ENCODE results near the gene ACTR3. TPM values are rescaled to one million over a fixed set of nuclear protein-coding genes. Genes with fewer than 3 reads are reported as not detected.

The ACTR3 gene
- polyA plus RNA-seq, 1 donor from 2014 or later: 255 TPM

DNA sequence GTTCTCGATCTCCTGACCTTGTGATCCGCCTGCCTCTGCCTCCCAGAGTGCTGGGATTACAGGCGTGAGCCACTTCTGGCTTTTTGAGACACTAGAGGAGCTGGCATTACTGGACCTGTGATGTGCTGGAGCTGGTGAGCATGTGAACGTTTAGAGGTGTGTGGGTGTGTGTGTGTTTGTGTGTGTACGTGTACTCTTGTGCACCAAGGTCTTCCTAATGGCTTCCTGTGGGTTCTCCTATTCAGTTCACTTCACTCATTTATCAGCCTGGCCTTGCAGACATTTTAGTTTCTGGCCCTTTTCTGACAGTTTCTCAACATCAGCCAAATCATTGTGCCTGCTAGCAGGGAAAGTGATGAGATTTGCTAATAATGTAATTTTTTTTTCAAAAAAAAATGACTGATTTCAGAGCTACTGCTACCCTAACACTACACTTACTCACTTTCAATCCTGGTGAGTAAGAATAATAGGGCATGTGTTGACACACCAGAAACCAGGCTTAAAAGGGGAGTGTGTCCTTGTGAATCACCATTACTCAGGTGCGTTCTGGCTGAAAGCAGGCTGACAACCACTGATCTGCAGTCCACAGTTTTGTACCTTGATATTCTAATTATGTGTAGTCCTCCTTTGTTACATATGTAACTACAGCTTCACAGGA lies 41.0 kb upstream of the ACTR3 start:
- TF ChIP-seq EP300 (conservative IDR thresholded peaks at IDR 0.05; ENCODE audit: poor library complexity, severe bottlenecking): no peak
- no peak for TF ChIP-seq TAF1 (IDR thresholded peaks at IDR 0.05; ENCODE audit: low read depth)
- TF ChIP-seq, protein P1, sequence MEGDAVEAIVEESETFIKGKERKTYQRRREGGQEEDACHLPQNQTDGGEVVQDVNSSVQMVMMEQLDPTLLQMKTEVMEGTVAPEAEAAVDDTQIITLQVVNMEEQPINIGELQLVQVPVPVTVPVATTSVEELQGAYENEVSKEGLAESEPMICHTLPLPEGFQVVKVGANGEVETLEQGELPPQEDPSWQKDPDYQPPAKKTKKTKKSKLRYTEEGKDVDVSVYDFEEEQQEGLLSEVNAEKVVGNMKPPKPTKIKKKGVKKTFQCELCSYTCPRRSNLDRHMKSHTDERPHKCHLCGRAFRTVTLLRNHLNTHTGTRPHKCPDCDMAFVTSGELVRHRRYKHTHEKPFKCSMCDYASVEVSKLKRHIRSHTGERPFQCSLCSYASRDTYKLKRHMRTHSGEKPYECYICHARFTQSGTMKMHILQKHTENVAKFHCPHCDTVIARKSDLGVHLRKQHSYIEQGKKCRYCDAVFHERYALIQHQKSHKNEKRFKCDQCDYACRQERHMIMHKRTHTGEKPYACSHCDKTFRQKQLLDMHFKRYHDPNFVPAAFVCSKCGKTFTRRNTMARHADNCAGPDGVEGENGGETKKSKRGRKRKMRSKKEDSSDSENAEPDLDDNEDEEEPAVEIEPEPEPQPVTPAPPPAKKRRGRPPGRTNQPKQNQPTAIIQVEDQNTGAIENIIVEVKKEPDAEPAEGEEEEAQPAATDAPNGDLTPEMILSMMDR (IDR thresholded peaks at IDR 0.05; ENCODE audit: poor library complexity, severe bottlenecking): no peak
- TF ChIP-seq POLR2AphosphoS5 (IDR thresholded peaks at IDR 0.05): no peak
- no peak for TF ChIP-seq EZH2 (IDR thresholded peaks at IDR 0.05; ENCODE audit: borderline replicate concordance, insufficient read depth, low read length, poor library complexity, severe bottlenecking)
- no peak for TF ChIP-seq MXI1 (conservative IDR thresholded peaks at IDR 0.05; ENCODE audit: poor library complexity, severe bottlenecking)
- TF ChIP-seq RAD21 (conservative IDR thresholded peaks at IDR 0.05): no peak
- TF ChIP-seq SMC3 (conservative IDR thresholded peaks at IDR 0.05; ENCODE audit: poor library complexity): no peak
- TF ChIP-seq, protein P2, sequence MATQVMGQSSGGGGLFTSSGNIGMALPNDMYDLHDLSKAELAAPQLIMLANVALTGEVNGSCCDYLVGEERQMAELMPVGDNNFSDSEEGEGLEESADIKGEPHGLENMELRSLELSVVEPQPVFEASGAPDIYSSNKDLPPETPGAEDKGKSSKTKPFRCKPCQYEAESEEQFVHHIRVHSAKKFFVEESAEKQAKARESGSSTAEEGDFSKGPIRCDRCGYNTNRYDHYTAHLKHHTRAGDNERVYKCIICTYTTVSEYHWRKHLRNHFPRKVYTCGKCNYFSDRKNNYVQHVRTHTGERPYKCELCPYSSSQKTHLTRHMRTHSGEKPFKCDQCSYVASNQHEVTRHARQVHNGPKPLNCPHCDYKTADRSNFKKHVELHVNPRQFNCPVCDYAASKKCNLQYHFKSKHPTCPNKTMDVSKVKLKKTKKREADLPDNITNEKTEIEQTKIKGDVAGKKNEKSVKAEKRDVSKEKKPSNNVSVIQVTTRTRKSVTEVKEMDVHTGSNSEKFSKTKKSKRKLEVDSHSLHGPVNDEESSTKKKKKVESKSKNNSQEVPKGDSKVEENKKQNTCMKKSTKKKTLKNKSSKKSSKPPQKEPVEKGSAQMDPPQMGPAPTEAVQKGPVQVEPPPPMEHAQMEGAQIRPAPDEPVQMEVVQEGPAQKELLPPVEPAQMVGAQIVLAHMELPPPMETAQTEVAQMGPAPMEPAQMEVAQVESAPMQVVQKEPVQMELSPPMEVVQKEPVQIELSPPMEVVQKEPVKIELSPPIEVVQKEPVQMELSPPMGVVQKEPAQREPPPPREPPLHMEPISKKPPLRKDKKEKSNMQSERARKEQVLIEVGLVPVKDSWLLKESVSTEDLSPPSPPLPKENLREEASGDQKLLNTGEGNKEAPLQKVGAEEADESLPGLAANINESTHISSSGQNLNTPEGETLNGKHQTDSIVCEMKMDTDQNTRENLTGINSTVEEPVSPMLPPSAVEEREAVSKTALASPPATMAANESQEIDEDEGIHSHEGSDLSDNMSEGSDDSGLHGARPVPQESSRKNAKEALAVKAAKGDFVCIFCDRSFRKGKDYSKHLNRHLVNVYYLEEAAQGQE (IDR thresholded peaks at IDR 0.05; ENCODE audit: borderline replicate concordance): no peak
- no peaks in the 10 kb centered on the region for H4K20me1 ChIP-seq (ENCODE audit: insufficient read depth)
- no peaks in the 10 kb centered on the region for H3K79me2 ChIP-seq (replicated peaks; ENCODE audit: insufficient read depth, low read length)
- no peaks in the 10 kb centered on the region for H3K9me2 ChIP-seq (ENCODE audit: insufficient read depth, low read length)
- no peak overlapping the region for H3K27ac ChIP-seq (ENCODE audit: low read length)
- no peak overlapping the region for H3K4me3 ChIP-seq (ENCODE audit: low read length)
- H2AFZ ChIP-seq (ENCODE audit: low read depth, low read length): no peak overlapping the region
- H3K4me2 ChIP-seq (ENCODE audit: low read length): no peak overlapping the region
- H3K27me3 ChIP-seq (ENCODE audit: insufficient read depth, low read depth, low read length): no peaks in the 10 kb centered on the region
- no peaks in the 10 kb centered on the region for H3F3A ChIP-seq (ENCODE audit: insufficient read depth, low read length, poor library complexity, severe bottlenecking)
- H3K9ac ChIP-seq (ENCODE audit: low read length): no peak overlapping the region
- no peaks in the 10 kb centered on the region for H3K36me3 ChIP-seq (ENCODE audit: insufficient read depth, low read length)
- no peaks in the 10 kb centered on the region for H3K9me3 ChIP-seq (ENCODE audit: low read length)

DNA sequence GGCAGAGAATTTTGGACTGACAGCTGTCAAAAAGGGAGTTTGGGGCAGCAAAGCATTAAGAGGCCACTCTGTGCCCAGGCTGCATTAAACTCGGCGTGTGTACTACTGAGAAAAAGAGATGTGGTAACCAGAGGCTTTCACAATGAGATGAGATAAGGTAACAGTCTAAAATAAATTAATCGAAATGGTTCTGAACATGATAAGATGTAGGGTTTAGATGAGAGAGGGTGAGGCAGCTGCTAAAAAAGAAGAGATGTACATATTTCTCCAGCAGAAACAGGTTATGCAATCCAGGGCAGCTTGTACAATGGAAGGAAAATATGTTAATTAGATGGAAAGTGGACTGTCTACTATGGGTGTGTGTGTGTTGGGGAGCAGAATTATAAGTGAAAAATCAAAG lies 39.2 kb upstream of the ACTR3 start:
- Histone ChIP-seq H3K36me3 (ENCODE audit: insufficient read depth, low read length) (no peaks in the 10 kb centered on the region), H2AFZ (ENCODE audit: low read depth, low read length) (no peak overlapping the region), H3K79me2 (replicated peaks; ENCODE audit: insufficient read depth, low read length) (no peaks in the 10 kb centered on the region), H3F3A (ENCODE audit: insufficient read depth, low read length, poor library complexity, severe bottlenecking) (no peaks in the 10 kb centered on the region), H3K9me3 (ENCODE audit: low read length) (no peaks in the 10 kb centered on the region), H3K4me2 (ENCODE audit: low read length) (no peak overlapping the region), H3K9ac (ENCODE audit: low read length) (no peak overlapping the region), H3K4me3 (ENCODE audit: low read length) (no peak overlapping the region), H3K27ac (ENCODE audit: low read length) (no peak overlapping the region), H3K9me2 (ENCODE audit: insufficient read depth, low read length) (no peaks in the 10 kb centered on the region), H4K20me1 (ENCODE audit: insufficient read depth) (no peaks in the 10 kb centered on the region), H3K27me3 (ENCODE audit: insufficient read depth, low read depth, low read length) (no peaks in the 10 kb centered on the region)
- TF ChIP-seq EZH2 (IDR thresholded peaks at IDR 0.05; ENCODE audit: borderline replicate concordance, insufficient read depth, low read length, poor library complexity, severe bottlenecking) (no peak), TAF1 (IDR thresholded peaks at IDR 0.05; ENCODE audit: low read depth) (no peak), RAD21 (conservative IDR thresholded peaks at IDR 0.05) (no peak), EP300 (conservative IDR thresholded peaks at IDR 0.05; ENCODE audit: poor library complexity, severe bottlenecking) (no peak), MXI1 (conservative IDR thresholded peaks at IDR 0.05; ENCODE audit: poor library complexity, severe bottlenecking) (no peak), POLR2AphosphoS5 (IDR thresholded peaks at IDR 0.05) (no peak), SMC3 (conservative IDR thresholded peaks at IDR 0.05; ENCODE audit: poor library complexity) (no peak)
- TF ChIP-seq, protein P2 (IDR thresholded peaks at IDR 0.05; ENCODE audit: borderline replicate concordance): no peak
- TF ChIP-seq, protein P1 (IDR thresholded peaks at IDR 0.05; ENCODE audit: poor library complexity, severe bottlenecking): no peak

All from neural cell (in vitro differentiated cells).